Tibial artery (tissue), 4 donors: ENCODE data around the gene BCL3.
"Not testable (repeated sequence)": the region's sequence is repeated elsewhere in the genome, so short reads cannot be mapped to it uniquely, and the experiment has no call there.

ENCODE experiments used
- DNase-seq, 2 donors: peaks; one replicate each; pipeline ENCODE4 v3.0.0-alpha.2; 2019
- H3K27ac ChIP-seq, 2 donors: fragments of 200-600 bp; sonication (generic) in 1 of 2; 1 replicate in 1 of 2; 2 replicates in 1 of 2; pipeline ENCODE4 v1.5.1; 2018 to 2019; ENCODE audit warnings: mild to moderate bottlenecking in 1 of 2
- H3K27me3 ChIP-seq, 2 donors: fragments of 200-600 bp; sonication (generic) in 1 of 2; one replicate each; pipeline versions ENCODE4 v1.5.1 to v1.6.0; 2016 to 2019
- H3K36me3 ChIP-seq, 3 donors: fragments of 200-600 bp; sonication (generic) in 2 of 3; one replicate each; pipeline ENCODE4 v1.5.1; 2016 to 2019; ENCODE audit warnings: mild to moderate bottlenecking in 2 of 3
- H3K4me1 ChIP-seq, 4 donors: fragments of 200-600 bp; sonication (generic) in 2 of 4; 1 replicate in 3 of 4; 2 replicates in 1 of 4; pipeline ENCODE4 v1.5.1; 2016 to 2019
- H3K4me3 ChIP-seq, 2 donors: fragments of 200-600 bp; sonication (generic) in 1 of 2; 1 replicate in 1 of 2; 2 replicates in 1 of 2; pipeline ENCODE4 v1.5.1; 2018 to 2019; ENCODE audit warnings: mild to moderate bottlenecking in 2 of 2
- H3K9me3 ChIP-seq, 3 donors: fragments of 200-600 bp; sonication (generic) in 1 of 3; one replicate each; pipeline ENCODE4 v1.5.1; 2016 to 2019
- CTCF ChIP-seq, 2 experiments: fragments of 200-600 bp in 1 of 2; fragments of 450-650 bp in 1 of 2; IDR thresholded peaks; one replicate each; pipeline ENCODE4 v1.5.1; 2017 to 2019; ENCODE audit warnings: antibody characterized with exemption in 2 of 2, mild to moderate bottlenecking in 1 of 2, moderate library complexity in 1 of 2
- intact Hi-C: fragments of 100-400 bp; cut with DNase I; formaldehyde crosslinking; loops from one replicate; pipeline ENCODE4 v1.15.0; 2023; ENCODE audit warnings: low total_unique reads

The BCL3 gene

GRCh38 chr19:44775676-44776240, 27.2 kb downstream of the BCL3 start:
- no peak overlapping the region for H3K27ac ChIP-seq
- H3K27me3 ChIP-seq: peaks cover 0 to 43% of the 10 kb centered on the region in 2 donors
- H3K9me3 ChIP-seq: no peaks in the 10 kb centered on the region
- H3K4me1 ChIP-seq: peaks cover 0 to 5% (median 5%) of the 10 kb centered on the region in 4 donors
- DNase-seq: no peak
- intact Hi-C loops: no loop called here
- H3K36me3 ChIP-seq: no peaks in the 10 kb centered on the region
- H3K4me3 ChIP-seq: no peak overlapping the region
- TF ChIP-seq CTCF (IDR thresholded peaks at IDR 0.05): no peak

- H3K27me3 ChIP-seq: peaks cover 0 to 46% of the 10 kb centered on the region in 2 donors
Observed at GRCh38 chr19:44776402-44777096, 28.0 kb downstream of the BCL3 start.

GRCh38 chr19:44777715-44778347, 29.3 kb downstream of the BCL3 start, which contains the start of gene CBLC:
Gene CBLC (plus strand): TSS chr19:44777890. CDS start chr19:44777932, 42 bp downstream.
- no peak within 1 kb of the TSS for H3K4me3 ChIP-seq
- no peaks in the 10 kb centered on the region for H3K36me3 ChIP-seq
- H3K9me3 ChIP-seq: no peaks in the 10 kb centered on the region
- TF ChIP-seq CTCF (IDR thresholded peaks at IDR 0.05): no peak
- intact Hi-C loops: no loop called here
- H3K4me1 ChIP-seq: peaks cover 0 to 5% (median 5%) of the 10 kb centered on the region in 4 donors
- peaks cover 0 to 46% of the 10 kb centered on the region in 2 donors for H3K27me3 ChIP-seq
- no peak within 1 kb of the TSS for H3K27ac ChIP-seq
- no peak for DNase-seq

More at GRCh38 chr19:44776402-44777096, 28.0 kb downstream of the BCL3 start:
- Histone ChIP-seq H3K9me3 (no peaks in the 10 kb centered on the region), H3K4me1 (peaks cover 0 to 5% (median 5%) of the 10 kb centered on the region in 4 donors), H3K4me3 (no peak overlapping the region), H3K36me3 (no peaks in the 10 kb centered on the region), H3K27ac (no peak overlapping the region)
- intact Hi-C loops: no loop called here
- DNase-seq: no peak
- TF ChIP-seq CTCF (IDR thresholded peaks at IDR 0.05): no peak

GRCh38 chr19:44779150-44779549, 30.6 kb downstream of the BCL3 start:
- no peak for DNase-seq
- intact Hi-C loops: no loop called here
- peaks cover 0 to 5% (median 5%) of the 10 kb centered on the region in 4 donors for H3K4me1 ChIP-seq
- TF ChIP-seq CTCF (IDR thresholded peaks at IDR 0.05): no peak
- H3K27ac ChIP-seq: no peak overlapping the region
- no peaks in the 10 kb centered on the region for H3K36me3 ChIP-seq
- peaks cover 0 to 40% of the 10 kb centered on the region in 2 donors for H3K27me3 ChIP-seq
- H3K9me3 ChIP-seq: no peaks in the 10 kb centered on the region
- no peak overlapping the region for H3K4me3 ChIP-seq

GRCh38 chr19:44781694-44782093, 33.2 kb downstream of the BCL3 start:
- H3K27ac ChIP-seq, H3K4me1 ChIP-seq, H3K36me3 ChIP-seq, intact Hi-C loops, H3K9me3 ChIP-seq, DNase-seq, H3K4me3 ChIP-seq: not testable (repeated sequence)
- H3K27me3 ChIP-seq: peaks cover 0 to 24% of the 10 kb centered on the region in 2 donors

- Histone ChIP-seq H3K9me3 (no peaks in the 10 kb centered on the region), H3K27ac (no peak overlapping the region), H3K4me1 (peaks cover 0 to 8% (median 8%) of the 10 kb centered on the region in 4 donors), H3K27me3 (peaks cover 0 to 14% of the 10 kb centered on the region in 2 donors), H3K36me3 (no peaks in the 10 kb centered on the region), H3K4me3 (no peak overlapping the region)
- TF ChIP-seq CTCF (IDR thresholded peaks at IDR 0.05): no peak
- no peak for DNase-seq
- intact Hi-C loops: no loop called here
Observed at GRCh38 chr19:44782729-44783128, 34.2 kb downstream of the BCL3 start.
